ENCODE measurements around the gene MYO1E.
"Not testable (repeated sequence)": the region's sequence is repeated elsewhere in the genome, so short reads cannot be mapped to it uniquely, and the experiment has no call there.

MYO1E gene

GRCh38 chr15:59290295-59291212 lies 82.1 kb downstream of the MYO1E start:
- DNase-seq: no peak

GRCh38 chr15:59289574-59289973 lies 83.1 kb downstream of the MYO1E start:
- no peak for DNase-seq

- DNase-seq: no peak
Measured at GRCh38 chr15:59283717-59284391, 88.8 kb downstream of the MYO1E start.

GRCh38 chr15:59282515-59283337 lies 89.9 kb downstream of the MYO1E start:
- DNase-seq: no peak

GRCh38 chr15:59281699-59282098 lies 91.0 kb downstream of the MYO1E start:
- no peak for DNase-seq

GRCh38 chr15:59280855-59281254 lies 91.8 kb downstream of the MYO1E start:
- DNase-seq: no peak

GRCh38 chr15:59280292-59280691 lies 92.4 kb downstream of the MYO1E start:
- not testable (repeated sequence) for DNase-seq

GRCh38 chr15:59279023-59279422 lies 93.6 kb downstream of the MYO1E start:
- DNase-seq: no peak

GRCh38 chr15:59278120-59278519 lies 94.6 kb downstream of the MYO1E start:
- no peak for DNase-seq

GRCh38 chr15:59276225-59277178 lies 96.2 kb downstream of the MYO1E start:
- no peak for DNase-seq

- DNase-seq: no peak
Measured at GRCh38 chr15:59274126-59274970, 98.3 kb downstream of the MYO1E start.

GRCh38 chr15:59273234-59273633 lies 99.4 kb downstream of the MYO1E start:
- no peak for DNase-seq

- no peak for DNase-seq
Measured at GRCh38 chr15:59271595-59272201, 101.0 kb downstream of the MYO1E start.

- DNase-seq: no peak
Measured at GRCh38 chr15:59268852-59269407, 103.7 kb downstream of the MYO1E start.

- DNase-seq: no peak
Measured at GRCh38 chr15:59268168-59268851, 104.4 kb downstream of the MYO1E start.

- DNase-seq: no peak
Measured at GRCh38 chr15:59266028-59266427, 106.6 kb downstream of the MYO1E start.

- no peak for DNase-seq
Measured at GRCh38 chr15:59262316-59262715, 110.4 kb downstream of the MYO1E start.

GRCh38 chr15:59260090-59260489 lies 112.6 kb downstream of the MYO1E start:
- no peak for DNase-seq

- DNase-seq: no peak
Measured at GRCh38 chr15:59259137-59259943, 113.3 kb downstream of the MYO1E start.

All from NCI-H2171 treated with DMSO at 0.1 percent for 48 hours (cell line).